Spleen (tissue), 7 donors: ENCODE data around the gene MYL12A.

Experiments
- CTCF ChIP-seq, 11 experiments: fragments of 200-600 bp in 7 of 11; fragments of 450-650 bp in 4 of 11; sonication (generic) in 4 of 11; IDR thresholded peaks in 8 of 11; conservative IDR thresholded peaks in 3 of 11; 1 replicate in 7 of 11; 2 replicates in 4 of 11; pipeline versions ENCODE4 v1.4.0 to v1.8.0; 2016 to 2021; ENCODE audit warnings: antibody characterized with exemption in 11 of 11, inconsistent platforms in 4 of 11, mild to moderate bottlenecking in 1 of 11
- POLR2AphosphoS5 ChIP-seq, 3 donors: sonication (generic); formaldehyde crosslinking; IDR thresholded peaks; one replicate each; pipeline ENCODE4 v1.5.1; 2017; ENCODE audit warnings: antibody characterized with exemption in 3 of 3
- donor health status: DM: no; HTN: no; CAD: no; lungs with moderate emphysema.
- donor health status: DM: no; HTN: no; CAD: no.
- donor health status: DM: no; HTN: no; CAD: no.

DNA sequence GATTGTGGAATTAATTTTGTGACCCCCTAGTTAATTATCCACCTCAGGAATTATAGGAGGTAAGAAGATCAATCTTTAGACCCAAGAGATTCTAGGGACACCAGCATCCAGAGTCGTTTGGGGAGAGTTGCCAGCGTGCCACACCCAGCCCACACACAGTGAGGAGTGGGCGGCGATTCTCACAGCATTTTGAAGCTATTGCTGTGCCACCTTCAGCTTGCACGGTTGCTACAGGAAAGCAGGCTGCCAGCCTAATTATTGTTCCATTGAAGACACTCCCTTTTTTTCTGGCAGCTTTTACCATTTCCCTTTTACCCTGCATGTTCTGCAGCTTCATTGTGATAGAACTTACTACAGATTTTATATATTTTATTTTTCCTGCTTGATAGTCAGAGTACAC, 13.1 kb upstream of the MYL12A start:
- TF ChIP-seq CTCF (IDR thresholded peaks at IDR 0.05 in 8 of 11, conservative IDR thresholded peaks at IDR 0.05 in 3 of 11) (no peak), POLR2AphosphoS5 (IDR thresholded peaks at IDR 0.05) (no peak)
